ENCODE results near the gene CHCHD6.

DNA sequence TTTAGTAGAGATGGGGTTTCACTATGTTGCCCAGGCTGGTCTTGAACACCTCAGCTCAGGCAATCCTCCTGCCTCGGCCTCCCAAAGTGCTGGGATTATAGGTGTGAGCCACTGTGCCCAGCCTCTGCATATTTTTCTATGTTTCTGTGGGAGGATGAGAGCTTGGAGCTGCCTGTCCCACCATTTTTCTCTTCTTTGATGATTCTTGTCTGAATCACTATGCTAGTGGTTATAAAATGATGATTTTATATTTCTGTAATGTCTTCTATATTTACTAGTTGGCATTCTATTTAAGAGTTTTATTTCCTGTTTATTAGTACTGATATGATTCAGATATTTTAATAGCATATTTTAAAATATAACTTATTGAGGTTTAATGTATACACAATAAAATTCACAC is 69.7 kb downstream of the CHCHD6 start:
- TF ChIP-seq CTCF (IDR thresholded peaks at IDR 0.05) (no peak), POLR2A (IDR thresholded peaks at IDR 0.05) (no peak)

All from adrenal gland (tissue), 5 donors.